ENCODE measurements around the gene DNAI7. TPM values are rescaled to one million over a fixed set of nuclear protein-coding genes. Genes with fewer than 3 reads are reported as not detected.

DNAI7 gene
- total and polyA plus RNA-seq, 3 donors from 2014 or later: 10.1 to 22.6 (median 21.0) TPM

DNA sequence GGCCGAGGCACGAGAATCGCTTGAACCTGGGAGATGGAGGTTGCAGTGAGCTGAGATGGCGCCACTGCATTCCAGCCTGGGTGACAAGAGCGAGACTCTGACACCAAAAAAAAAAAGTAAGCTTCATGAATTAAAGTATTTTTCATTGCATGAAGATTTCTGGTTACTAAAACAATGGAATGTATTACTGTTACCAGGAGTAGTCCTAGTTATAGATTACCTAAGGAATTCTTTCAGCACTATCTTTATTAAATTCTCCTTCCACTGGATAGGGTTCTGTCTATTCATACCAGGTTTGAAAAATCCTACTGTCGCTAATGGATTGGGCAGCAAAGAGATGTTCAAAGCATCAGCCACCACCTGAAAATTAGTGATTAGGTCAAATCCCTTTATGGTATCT is 12.5 kb upstream of the DNAI7 start:
- no peak for TF ChIP-seq POLR2A (IDR thresholded peaks at IDR 0.05)
- no peak for TF ChIP-seq CTCF (IDR thresholded peaks at IDR 0.05)
- no peak for DNase-seq
- no peaks in the 10 kb centered on the region for H3K36me3 ChIP-seq (ENCODE audit: low read depth, missing control alignments)
- 88 to 97% methylated on average over 6 of the region's 6 CpGs for WGBS, 2 donors
- H3K4me3 ChIP-seq: no peak overlapping the region
- no peak overlapping the region for H3K27ac ChIP-seq
- H3K27me3 ChIP-seq: no peaks in the 10 kb centered on the region
- H3K4me1 ChIP-seq: no peaks in the 10 kb centered on the region
- intact Hi-C loops (cut with DNase I; ENCODE audit: low total_unique reads): no loop called here
- no peaks in the 10 kb centered on the region for H3K9me3 ChIP-seq

- intact Hi-C loops (cut with DNase I; ENCODE audit: low total_unique reads): no loop called here
- H3K4me1 ChIP-seq: no peaks in the 10 kb centered on the region
Measured at GRCh38 chr12:25202137-25202536, 7.2 kb upstream of the DNAI7 start.

GRCh38 chr12:25200703-25201102 is 5.7 kb upstream of the DNAI7 start:
- no peak for TF ChIP-seq CTCF (IDR thresholded peaks at IDR 0.05)
- TF ChIP-seq POLR2A (IDR thresholded peaks at IDR 0.05): no peak
- intact Hi-C loops (cut with DNase I; ENCODE audit: low total_unique reads): no loop called here
- H3K9me3 ChIP-seq: no peaks in the 10 kb centered on the region
- H3K4me3 ChIP-seq: no peak overlapping the region
- no peaks in the 10 kb centered on the region for H3K27me3 ChIP-seq
- H3K4me1 ChIP-seq: peaks cover 7% of the 10 kb centered on the region
- H3K27ac ChIP-seq: no peak overlapping the region
- H3K36me3 ChIP-seq (ENCODE audit: low read depth, missing control alignments): no peaks in the 10 kb centered on the region
- no peak for DNase-seq
- 76 to 80% methylated on average over 1 of the region's 1 CpG for WGBS, 2 donors

More at GRCh38 chr12:25202137-25202536, 7.2 kb upstream of the DNAI7 start:
- WGBS, 2 donors: 80 to 82% methylated on average over 2 of the region's 2 CpGs
- DNase-seq: no peak
- Histone ChIP-seq H3K4me3 (no peak overlapping the region), H3K36me3 (ENCODE audit: low read depth, missing control alignments) (no peaks in the 10 kb centered on the region), H3K27me3 (no peaks in the 10 kb centered on the region), H3K27ac (no peak overlapping the region), H3K9me3 (no peaks in the 10 kb centered on the region)
- TF ChIP-seq CTCF (IDR thresholded peaks at IDR 0.05): no peak
- TF ChIP-seq POLR2A (IDR thresholded peaks at IDR 0.05): no peak

GRCh38 chr12:25197608-25198007 is 2.6 kb upstream of the DNAI7 start:
- DNase-seq: no peak
- no peaks in the 10 kb centered on the region for H3K36me3 ChIP-seq (ENCODE audit: low read depth, missing control alignments)
- H3K27me3 ChIP-seq: no peaks in the 10 kb centered on the region
- no peaks in the 10 kb centered on the region for H3K9me3 ChIP-seq
- intact Hi-C loops (cut with DNase I; ENCODE audit: low total_unique reads): no loop called here
- TF ChIP-seq CTCF (IDR thresholded peaks at IDR 0.05) (no peak), POLR2A (IDR thresholded peaks at IDR 0.05) (no peak)
- H3K27ac ChIP-seq: no peak overlapping the region
- no peak overlapping the region for H3K4me3 ChIP-seq
- H3K4me1 ChIP-seq: peaks cover 10% of the 10 kb centered on the region
- WGBS, 2 donors: 75 to 77% methylated on average over 2 of the region's 2 CpGs

DNA sequence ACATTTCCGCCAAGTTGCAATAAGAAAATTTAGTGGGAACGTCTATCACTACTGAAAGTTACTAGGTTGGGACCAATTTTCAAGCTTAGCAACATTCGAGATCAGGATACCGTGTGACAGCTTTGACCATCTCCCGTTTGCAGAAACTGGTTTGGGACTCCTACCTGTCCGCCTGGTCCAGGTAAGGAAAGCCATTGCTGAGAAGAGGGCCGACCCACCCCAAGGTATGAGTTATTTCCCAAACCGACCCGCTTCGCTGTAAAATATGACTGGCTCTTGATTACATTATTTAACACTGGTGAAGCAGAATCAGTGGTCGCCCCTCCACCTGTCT is 271 bp downstream of the DNAI7 start:
- intact Hi-C loops (cut with DNase I; ENCODE audit: low total_unique reads): no loop called here
- no peak for DNase-seq
- H3K9me3 ChIP-seq: no peaks in the 10 kb centered on the region
- peak overlapping the region; percentile 61 to 88 for H3K4me3 ChIP-seq
- TF ChIP-seq POLR2A (IDR thresholded peaks at IDR 0.05): no peak
- no peaks in the 10 kb centered on the region for H3K36me3 ChIP-seq (ENCODE audit: low read depth, missing control alignments)
- 4% methylated on average over 11 of the region's 11 CpGs for WGBS, 2 donors
- peaks cover 10% of the 10 kb centered on the region for H3K4me1 ChIP-seq
- H3K27ac ChIP-seq: peak overlapping the region; percentile 87 to 92
- no peaks in the 10 kb centered on the region for H3K27me3 ChIP-seq

Measured in testis (tissue), 3 donors.